Caco-2 (cell line): ENCODE measurements around the gene TMUB2. TPM values are rescaled to one million over a fixed set of nuclear protein-coding genes. Genes with fewer than 3 reads are reported as not detected.

Experiments
- BruUV-seq: library from RNA; stranded (reverse); fragments of 400-500 nt; replicated peaks from 2 replicates; lab custom pipeline; 2021; lab: Mats Ljungman, UMichigan
- CTCF ChIA-PET: fragments of 300-600 bp; sonication (Branson Sonifier 250); formaldehyde crosslinking; loops from one replicate; lab custom pipeline; 2022; ENCODE audit warnings: antibody characterized with exemption; lab: Charles Lee
- POLR2A ChIA-PET: fragments of 300-600 bp; sonication (Branson Sonifier 250); formaldehyde crosslinking; loops from one replicate; lab custom pipeline; 2022; ENCODE audit warnings: antibody characterized with exemption; lab: Charles Lee
- DNase-seq, 2 experiments: peaks; one replicate each; pipeline versions ENCODE4 v3.0.0 to v3.0.0-alpha.2; 2020 to 2022
- H3K27me3 ChIP-seq: replicated peaks from 2 replicates; pipeline ENCODE4 v1.6.0; 2011; ENCODE audit warnings: low read length; ENCODE audit not compliant: control insufficient read depth, insufficient read depth
- H3K36me3 ChIP-seq: 2 replicates; pipeline ENCODE4 v1.5.1; 2011; ENCODE audit warnings: low read length; ENCODE audit not compliant: control insufficient read depth, insufficient read depth
- H3K4me1 ChIP-seq: fragments of 250-450 bp; sonication (Bioruptor Pico); 2 replicates; pipeline ENCODE4 v1.5.1; 2020; ENCODE audit warnings: mild to moderate bottlenecking
- H3K4me3 ChIP-seq: 2 replicates; pipeline ENCODE4 v1.5.1; 2011; ENCODE audit warnings: low read depth, mild to moderate bottlenecking, control low read depth, low read length
- H3K9me3 ChIP-seq: fragments of 250-450 bp; sonication (Bioruptor Pico); 2 replicates; pipeline ENCODE4 v1.5.1; 2020; ENCODE audit warnings: mild to moderate bottlenecking, moderate library complexity
- H3K27ac Mint-ChIP-seq: one replicate; pipeline ENCODE4 v1.8.0; 2022; ENCODE audit warnings: mixed read lengths; ENCODE audit not compliant: unreplicated experiment
- H3K27me3 Mint-ChIP-seq: one replicate; pipeline ENCODE4 v1.8.0; 2022; ENCODE audit warnings: mixed read lengths; ENCODE audit not compliant: insufficient read depth, unreplicated experiment
- H3K36me3 Mint-ChIP-seq: one replicate; pipeline ENCODE4 v1.8.0; 2022; ENCODE audit warnings: mild to moderate bottlenecking, mixed read lengths; ENCODE audit not compliant: insufficient read depth, unreplicated experiment
- H3K4me1 Mint-ChIP-seq: one replicate; pipeline ENCODE4 v1.8.0; 2022; ENCODE audit warnings: low read depth, mixed read lengths; ENCODE audit not compliant: unreplicated experiment
- H3K4me3 Mint-ChIP-seq: one replicate; pipeline ENCODE4 v1.8.0; 2022; ENCODE audit warnings: mild to moderate bottlenecking, moderate library complexity, mixed read lengths; ENCODE audit not compliant: unreplicated experiment
- H3K9me3 Mint-ChIP-seq: one replicate; pipeline ENCODE4 v1.8.0; 2022; ENCODE audit warnings: mixed read lengths; ENCODE audit not compliant: unreplicated experiment
- intact Hi-C: fragments of 100-400 bp; cut with micrococcal nuclease; formaldehyde crosslinking; loops from one replicate; pipeline ENCODE4 v1.10.0; 2022; ENCODE audit not compliant: unreplicated experiment
- total RNA-seq: library from RNA; stranded (reverse); gene quantifications from 2 replicates; pipeline ENCODE4 v1.2.3, GENCODE V29; 2022
- TF ChIP-seq, protein P1 (sequence below), 2 experiments: fragments of 200-600 bp in 1 of 2; IDR thresholded peaks; 1 replicate in 1 of 2; 2 replicates in 1 of 2; pipeline versions ENCODE4 v1.5.1 to v1.8.0; 2011 to 2022; ENCODE audit warnings: antibody characterized with exemption in 1 of 2, control low read depth in 1 of 2, inconsistent platforms in 1 of 2, low read depth in 1 of 2, low read length in 1 of 2, mild to moderate bottlenecking in 1 of 2, moderate library complexity in 1 of 2; ENCODE audit not compliant: insufficient read depth in 1 of 2, severe bottlenecking in 1 of 2, unreplicated experiment in 1 of 2

The TMUB2 gene
- total RNA-seq, 1 experiment from 2014 or later, result 28.4 TPM

DNA sequence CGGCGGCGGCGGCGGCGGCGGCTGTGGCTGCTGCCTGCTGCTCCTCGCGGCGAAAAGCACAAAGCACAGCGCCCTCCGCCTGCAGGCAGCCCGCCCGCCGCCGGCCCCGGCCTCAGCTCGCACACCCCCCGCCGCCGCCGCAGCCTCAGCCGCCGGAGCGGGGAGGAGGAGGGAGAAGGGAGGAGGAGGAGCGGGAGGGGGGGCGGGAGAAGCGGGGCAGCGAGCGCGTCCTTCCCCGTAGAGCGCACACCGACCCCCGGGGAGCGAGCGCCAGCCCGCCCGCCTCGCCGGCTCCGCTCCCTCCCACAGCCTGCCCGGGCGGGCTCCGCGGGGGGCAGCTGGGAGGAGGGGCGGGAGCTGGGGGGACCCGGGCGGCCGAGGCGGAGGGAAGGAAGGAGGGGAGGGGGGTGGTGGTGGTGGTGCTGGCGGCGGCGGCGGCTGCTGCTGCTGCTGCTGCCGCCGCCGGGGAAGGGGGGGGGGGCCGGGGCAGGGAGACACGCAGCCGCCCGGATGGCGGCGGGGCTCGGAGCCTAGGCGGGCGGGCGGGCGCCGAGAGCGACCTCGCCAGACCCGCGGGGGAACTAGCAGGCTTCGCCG, 32.9 kb downstream of the TMUB2 start, which contains the start of gene UBTF:
Gene UBTF (minus strand): TSS at position 60 of the 597 bp plus-strand sequence. CDS start 1,446 bp downstream, outside the sequence.
- H3K36me3 ChIP-seq, result peaks cover 10% of the 10 kb centered on the region
- ChIA-PET POLR2A (interaction anchor here (0.6 to 2.6 kb wide), 4 partner anchors 11 to 111 kb away, joined by 4 to 9 read pairs (median 4); partner anchors contain the start of genes RUNDC3A and TMUB2), CTCF (interaction anchor here (0.7 to 1.8 kb wide), 2 partner anchors 32 to 107 kb away, joined by 3 to 5 read pairs; no protein-coding TSS in a partner anchor)
- peaks cover 42% of the 10 kb centered on the region for H3K36me3 Mint-ChIP-seq
- H3K27me3 Mint-ChIP-seq, result no peaks in the 10 kb centered on the region
- intact Hi-C loops, result loop anchor here (2.0 to 5.0 kb wide), 2 partner anchors 88 to 105 kb away; partner anchors contain the start of genes RUNDC3A and SLC25A39
- TF ChIP-seq, protein P1, sequence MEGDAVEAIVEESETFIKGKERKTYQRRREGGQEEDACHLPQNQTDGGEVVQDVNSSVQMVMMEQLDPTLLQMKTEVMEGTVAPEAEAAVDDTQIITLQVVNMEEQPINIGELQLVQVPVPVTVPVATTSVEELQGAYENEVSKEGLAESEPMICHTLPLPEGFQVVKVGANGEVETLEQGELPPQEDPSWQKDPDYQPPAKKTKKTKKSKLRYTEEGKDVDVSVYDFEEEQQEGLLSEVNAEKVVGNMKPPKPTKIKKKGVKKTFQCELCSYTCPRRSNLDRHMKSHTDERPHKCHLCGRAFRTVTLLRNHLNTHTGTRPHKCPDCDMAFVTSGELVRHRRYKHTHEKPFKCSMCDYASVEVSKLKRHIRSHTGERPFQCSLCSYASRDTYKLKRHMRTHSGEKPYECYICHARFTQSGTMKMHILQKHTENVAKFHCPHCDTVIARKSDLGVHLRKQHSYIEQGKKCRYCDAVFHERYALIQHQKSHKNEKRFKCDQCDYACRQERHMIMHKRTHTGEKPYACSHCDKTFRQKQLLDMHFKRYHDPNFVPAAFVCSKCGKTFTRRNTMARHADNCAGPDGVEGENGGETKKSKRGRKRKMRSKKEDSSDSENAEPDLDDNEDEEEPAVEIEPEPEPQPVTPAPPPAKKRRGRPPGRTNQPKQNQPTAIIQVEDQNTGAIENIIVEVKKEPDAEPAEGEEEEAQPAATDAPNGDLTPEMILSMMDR (IDR thresholded peaks at IDR 0.05; ENCODE audit: insufficient read depth in 1 of 2, low read depth in 1 of 2, low read length in 1 of 2, severe bottlenecking in 1 of 2, unreplicated experiment in 1 of 2), result no peak
- peaks cover 9% of the 10 kb centered on the region for H3K4me1 ChIP-seq
- H3K9me3 Mint-ChIP-seq, result no peaks in the 10 kb centered on the region
- no peaks in the 10 kb centered on the region for H3K27me3 ChIP-seq
- DNase-seq, result peak; percentile 62 to 78
- H3K4me3 ChIP-seq, result peak within 1 kb of the TSS; percentile 98
- H3K27ac Mint-ChIP-seq, result peak within 1 kb of the TSS; percentile 69
- H3K4me1 Mint-ChIP-seq, result peaks cover 7% of the 10 kb centered on the region
- H3K9me3 ChIP-seq, result no peaks in the 10 kb centered on the region
- BruUV-seq, result no TSS peak
- H3K4me3 Mint-ChIP-seq, result peak within 1 kb of the TSS; percentile 97

DNA sequence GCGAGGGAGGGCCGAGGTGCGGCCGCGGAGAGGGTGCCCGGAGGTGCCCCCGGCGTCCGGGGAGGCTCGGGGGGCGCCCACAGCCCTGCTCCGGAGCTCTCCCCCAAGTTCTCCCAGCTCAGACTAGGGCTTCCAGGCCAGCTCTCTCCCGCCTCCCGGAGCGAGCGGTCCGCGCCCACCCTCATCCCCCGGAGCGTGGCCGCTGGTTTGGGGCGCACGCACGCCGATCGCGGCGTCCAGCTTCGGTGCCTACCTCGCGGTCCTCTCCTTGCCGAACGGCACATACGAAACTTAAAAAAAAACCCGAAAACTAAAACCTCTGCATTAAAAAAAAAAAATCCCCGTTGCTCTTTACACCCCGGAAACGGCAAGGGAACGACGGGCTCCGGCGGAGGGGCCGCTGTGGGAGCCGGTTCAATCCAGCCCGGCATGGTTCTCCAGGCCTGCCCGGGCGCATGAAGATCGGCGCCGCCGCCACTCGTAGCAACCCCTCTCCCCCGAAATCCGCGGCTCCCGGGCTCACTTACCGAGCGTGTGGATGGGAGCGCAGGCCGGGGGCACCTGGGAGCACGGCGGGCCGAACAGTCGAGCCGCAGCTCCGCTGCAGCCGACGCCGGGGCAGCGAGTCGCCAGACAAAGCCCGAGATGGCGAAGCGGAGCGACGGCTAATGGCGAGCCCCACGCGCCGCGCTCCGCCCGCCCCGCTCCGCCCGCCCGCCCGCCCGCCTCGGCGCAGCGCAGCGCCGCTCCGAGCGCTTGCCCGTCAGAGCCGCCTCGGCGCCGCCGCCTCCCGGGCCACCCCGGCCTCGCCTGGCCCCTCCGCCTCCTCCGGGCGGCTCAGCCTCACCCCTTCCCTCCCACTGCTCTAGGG, 33.7 kb downstream of the TMUB2 start:
- Histone ChIP-seq H3K4me1 (peaks cover 9% of the 10 kb centered on the region), H3K27me3 (no peaks in the 10 kb centered on the region), H3K9me3 (no peaks in the 10 kb centered on the region), H3K4me3 (peak overlapping the region; percentile 98), H3K36me3 (peaks cover 4% of the 10 kb centered on the region)
- no peaks in the 10 kb centered on the region for H3K27me3 Mint-ChIP-seq
- peak overlapping the region; percentile 69 for H3K27ac Mint-ChIP-seq
- H3K36me3 Mint-ChIP-seq, result peaks cover 36% of the 10 kb centered on the region
- intact Hi-C loops, result loop anchor here (5.0 kb wide), 1 partner anchor 87 kb away; the partner anchor contains the start of gene RUNDC3A
- peak in 1 of 2 experiments; percentile 61 for DNase-seq
- no peaks in the 10 kb centered on the region for H3K9me3 Mint-ChIP-seq
- peak overlapping the region; percentile 97 for H3K4me3 Mint-ChIP-seq
- ChIA-PET CTCF (interaction anchor here (1.3 to 1.9 kb wide), 5 partner anchors 11 to 125 kb away, joined by 4 to 7 read pairs (median 5); no protein-coding TSS in a partner anchor), POLR2A (interaction anchor here (0.6 to 2.6 kb wide), 4 partner anchors 11 to 323 kb away, joined by 3 to 9 read pairs (median 4); partner anchors contain the start of gene TMUB2)
- BruUV-seq, result no TSS peak
- TF ChIP-seq, protein P1 (IDR thresholded peaks at IDR 0.05; ENCODE audit: insufficient read depth in 1 of 2, low read depth in 1 of 2, low read length in 1 of 2, severe bottlenecking in 1 of 2, unreplicated experiment in 1 of 2), result no peak
- H3K4me1 Mint-ChIP-seq, result peaks cover 7% of the 10 kb centered on the region
